ENCODE data around the gene SARDH.

The SARDH gene

GRCh38 chr9:133779516-133780403 is 41.6 kb upstream of the SARDH start:
- H3K4me3 ChIP-seq (replicated peaks; ENCODE audit: low read depth, low read length): no peak overlapping the region
- no peak for DNase-seq (ENCODE audit: low read depth)
- no peak for TF ChIP-seq CTCF (IDR thresholded peaks at IDR 0.05; ENCODE audit: low read length, missing control alignments)

- no peak for DNase-seq (ENCODE audit: low read depth)
- H3K4me3 ChIP-seq (replicated peaks; ENCODE audit: low read depth, low read length): no peak overlapping the region
- TF ChIP-seq CTCF (IDR thresholded peaks at IDR 0.05; ENCODE audit: low read length, missing control alignments): no peak
Observed at GRCh38 chr9:133779081-133779480, 40.9 kb upstream of the SARDH start.

GRCh38 chr9:133778336-133779013 is 40.3 kb upstream of the SARDH start:
- no peak for TF ChIP-seq CTCF (IDR thresholded peaks at IDR 0.05; ENCODE audit: low read length, missing control alignments)
- no peak overlapping the region for H3K4me3 ChIP-seq (replicated peaks; ENCODE audit: low read depth, low read length)
- no peak for DNase-seq (ENCODE audit: low read depth)

- TF ChIP-seq CTCF (IDR thresholded peaks at IDR 0.05; ENCODE audit: low read length, missing control alignments): no peak
- no peak overlapping the region for H3K4me3 ChIP-seq (replicated peaks; ENCODE audit: low read depth, low read length)
- DNase-seq (ENCODE audit: low read depth): no peak
Observed at GRCh38 chr9:133777871-133778270, 39.7 kb upstream of the SARDH start.

- no peak for DNase-seq (ENCODE audit: low read depth)
- TF ChIP-seq CTCF (IDR thresholded peaks at IDR 0.05; ENCODE audit: low read length, missing control alignments): no peak
- no peak overlapping the region for H3K4me3 ChIP-seq (replicated peaks; ENCODE audit: low read depth, low read length)
Observed at GRCh38 chr9:133777068-133777791, 39.1 kb upstream of the SARDH start.

- DNase-seq (ENCODE audit: low read depth): no peak
- no peak for TF ChIP-seq CTCF (IDR thresholded peaks at IDR 0.05; ENCODE audit: low read length, missing control alignments)
Observed at GRCh38 chr9:133775951-133776905, 38.1 kb upstream of the SARDH start.

More at GRCh38 chr9:133775951-133776905, 38.1 kb upstream of the SARDH start:
- H3K4me3 ChIP-seq (replicated peaks; ENCODE audit: low read depth, low read length): no peak overlapping the region

Data from fibroblast of pulmonary artery (primary cell).